Measurements from ENCODE around the gene BCL2L1.

BCL2L1 gene

GRCh38 chr20:31691646-31692275 is 30.9 kb downstream of the BCL2L1 start:
- DNase-seq, result no peak

DNA sequence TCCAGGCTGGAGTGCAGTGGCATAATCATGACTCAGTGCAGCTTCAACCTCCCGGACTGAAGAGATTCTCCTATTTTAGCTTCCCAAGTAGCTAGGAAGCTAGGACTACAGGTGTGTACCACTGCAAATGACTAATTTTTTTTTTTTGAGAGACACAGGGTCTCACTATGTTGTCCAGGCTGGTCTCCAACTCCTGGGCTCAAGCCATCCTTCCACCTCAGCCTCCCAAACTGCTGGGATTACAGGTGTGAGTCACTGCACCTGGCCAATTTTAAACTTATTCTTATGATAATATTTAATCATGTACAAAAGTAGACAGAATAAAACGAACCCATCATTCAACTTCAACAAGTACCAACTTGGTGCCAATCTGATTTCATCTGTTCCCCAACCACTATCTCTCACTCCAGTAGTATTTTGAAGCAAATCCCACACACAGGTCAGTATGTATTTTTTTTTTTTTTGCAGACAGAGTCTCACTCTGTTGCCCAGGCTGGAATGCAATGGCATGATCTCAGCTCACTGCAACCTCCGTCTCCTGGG is 32.5 kb downstream of the BCL2L1 start:
- DNase-seq, result no peak

GRCh38 chr20:31689141-31689540 is 33.5 kb downstream of the BCL2L1 start:
- no peak for DNase-seq

DNA sequence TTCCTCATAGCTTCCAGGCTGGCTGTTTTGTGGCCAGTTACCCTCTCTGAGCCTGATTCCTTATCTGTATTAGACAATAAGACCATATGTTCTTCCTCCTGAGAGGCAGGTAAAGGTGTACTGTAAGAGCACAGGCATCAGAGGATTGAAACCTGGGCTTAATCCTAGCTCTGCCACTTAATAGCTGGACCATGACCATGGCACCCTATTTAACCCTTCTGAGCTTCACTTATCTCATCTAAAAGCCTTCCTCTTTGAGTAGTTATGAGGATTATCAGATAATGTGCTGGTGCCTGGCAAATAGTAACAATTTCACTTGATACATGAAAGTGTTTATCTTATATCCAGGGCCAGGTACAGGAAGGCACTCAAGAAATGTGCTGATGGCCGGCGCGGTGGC is 34.9 kb downstream of the BCL2L1 start:
- no peak for DNase-seq

DNA sequence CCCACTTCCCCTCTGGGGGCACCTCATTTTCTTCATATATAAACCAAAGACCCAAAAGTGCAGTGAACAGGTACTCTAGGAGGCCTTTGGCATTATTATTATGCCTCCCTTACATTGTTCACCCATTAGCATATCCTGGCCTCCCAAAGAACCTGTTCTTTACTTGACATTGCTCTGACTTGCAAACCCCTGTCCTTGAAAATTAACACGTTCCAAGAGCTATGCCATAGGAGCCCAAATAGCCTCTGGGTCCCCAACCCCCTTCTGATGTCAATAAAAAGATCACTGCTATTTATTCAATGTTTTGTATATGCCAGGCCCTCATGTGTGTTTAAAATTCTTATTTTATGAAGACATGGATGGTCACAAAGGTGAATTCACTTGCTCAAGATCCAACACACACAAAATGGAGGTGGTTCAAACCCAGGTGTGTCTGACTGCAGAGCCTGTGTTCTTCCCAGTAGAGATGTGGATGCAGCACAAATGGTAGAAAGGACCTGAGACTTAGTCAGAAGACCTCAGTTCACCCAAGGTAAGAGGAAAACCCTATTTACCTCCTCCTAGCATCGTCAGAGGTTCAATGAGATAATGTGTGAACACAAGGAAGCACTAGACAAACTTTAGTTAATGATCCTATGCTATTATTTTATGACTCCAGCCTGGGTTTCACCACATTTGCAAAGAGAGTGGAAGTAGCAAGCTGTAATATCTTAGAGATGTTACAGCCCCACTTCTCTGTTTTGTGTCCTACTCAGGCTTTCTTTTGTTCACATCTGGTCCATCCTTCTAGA is 36.6 kb downstream of the BCL2L1 start:
- DNase-seq, result peak; percentile 17

- peak; percentile 53 for DNase-seq
Observed at GRCh38 chr20:31684153-31685015, 38.3 kb downstream of the BCL2L1 start.

- DNase-seq, result no peak
Observed at GRCh38 chr20:31682927-31683326, 39.7 kb downstream of the BCL2L1 start.

- DNase-seq, result no peak
Observed at GRCh38 chr20:31682352-31682751, 40.3 kb downstream of the BCL2L1 start.

DNA sequence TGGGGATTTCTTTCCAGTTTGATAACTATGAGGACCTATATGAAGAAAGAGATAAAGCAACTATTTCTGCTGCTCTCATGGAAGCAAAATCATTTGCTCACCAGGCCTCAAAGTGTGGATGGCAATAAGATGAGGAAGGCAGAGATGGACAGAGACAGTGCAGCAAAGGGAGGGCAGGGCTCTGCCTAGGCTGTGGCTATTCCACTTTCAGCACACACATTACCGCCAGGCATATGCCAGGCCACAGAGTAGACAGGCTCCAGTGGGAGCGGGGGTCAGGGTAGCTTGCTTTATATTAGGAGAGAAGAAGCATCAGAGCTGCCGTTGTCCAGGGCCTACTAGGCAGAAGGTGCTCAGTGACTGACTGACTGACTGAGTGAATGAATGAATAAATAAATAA is 40.9 kb downstream of the BCL2L1 start:
- no peak for DNase-seq

DNA sequence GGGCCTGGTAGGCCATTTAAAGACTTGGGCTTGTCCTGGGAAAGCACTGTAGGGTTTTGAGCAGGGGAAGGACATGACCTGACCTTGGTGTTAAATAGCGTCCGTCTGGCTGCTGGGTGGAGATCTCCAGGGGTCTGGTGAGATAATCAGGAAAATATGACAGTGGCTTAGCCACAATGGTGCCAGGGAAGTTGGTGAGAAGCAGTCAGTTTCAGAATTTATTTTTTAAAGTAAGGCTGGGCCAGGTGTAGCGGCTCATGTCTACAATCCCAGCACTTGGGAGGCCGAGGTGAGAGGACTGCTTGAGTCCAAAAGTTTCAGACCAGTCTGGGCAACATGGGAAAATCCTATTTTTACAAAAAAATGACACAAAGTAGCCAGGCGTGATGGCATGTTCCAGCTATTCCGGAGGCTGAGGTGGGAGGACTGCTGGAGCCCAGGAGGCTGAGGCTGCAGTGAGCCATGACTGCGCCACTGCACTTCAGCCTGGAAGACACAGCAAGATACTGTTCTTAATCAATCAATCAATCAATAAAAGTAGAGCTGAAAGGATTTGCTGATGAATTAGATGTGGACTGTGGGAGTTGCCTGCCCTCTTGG is 41.4 kb downstream of the BCL2L1 start:
- DNase-seq, result no peak

DNA sequence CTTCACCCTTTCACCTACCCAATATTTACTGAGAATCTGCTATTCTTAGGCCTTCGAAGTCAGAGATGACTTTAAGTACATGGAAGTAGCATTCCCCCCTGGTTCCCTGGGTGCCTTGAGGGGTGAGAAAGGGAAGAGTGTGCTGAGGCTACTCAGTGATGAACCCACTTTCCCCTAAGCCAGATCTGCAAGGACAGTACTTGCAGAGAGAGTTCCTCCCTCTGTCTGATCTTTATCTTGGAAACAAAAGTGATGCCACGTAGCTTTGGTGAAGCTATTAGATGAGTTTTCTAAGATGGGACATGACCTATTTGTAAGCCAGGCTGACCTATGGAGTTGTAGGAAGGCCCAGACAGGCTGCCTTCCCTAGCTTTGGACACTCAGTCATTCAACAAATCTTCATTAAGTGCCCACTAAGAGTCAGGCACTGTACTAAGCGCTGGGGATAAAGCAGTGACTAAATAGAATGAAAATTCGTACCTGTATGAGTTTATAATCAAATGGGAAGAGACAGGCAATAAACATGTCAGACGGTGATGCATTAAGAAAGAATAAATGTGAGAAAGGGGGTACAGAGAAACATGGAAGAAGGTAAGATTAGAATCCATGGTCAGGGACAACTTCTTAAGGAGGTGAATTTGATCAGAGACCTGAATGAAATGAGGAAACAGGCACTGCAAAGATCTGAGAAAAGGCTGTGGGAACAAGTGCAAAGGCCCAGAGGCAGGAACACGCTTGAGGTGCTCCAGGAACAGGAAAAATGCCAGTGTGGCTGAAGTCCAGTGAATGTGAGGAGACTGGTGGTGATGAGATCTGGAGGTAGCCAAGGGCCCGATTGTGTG is 42.2 kb downstream of the BCL2L1 start:
- no peak for DNase-seq

GRCh38 chr20:31679357-31680285 is 43.0 kb downstream of the BCL2L1 start:
- no peak for DNase-seq

DNA sequence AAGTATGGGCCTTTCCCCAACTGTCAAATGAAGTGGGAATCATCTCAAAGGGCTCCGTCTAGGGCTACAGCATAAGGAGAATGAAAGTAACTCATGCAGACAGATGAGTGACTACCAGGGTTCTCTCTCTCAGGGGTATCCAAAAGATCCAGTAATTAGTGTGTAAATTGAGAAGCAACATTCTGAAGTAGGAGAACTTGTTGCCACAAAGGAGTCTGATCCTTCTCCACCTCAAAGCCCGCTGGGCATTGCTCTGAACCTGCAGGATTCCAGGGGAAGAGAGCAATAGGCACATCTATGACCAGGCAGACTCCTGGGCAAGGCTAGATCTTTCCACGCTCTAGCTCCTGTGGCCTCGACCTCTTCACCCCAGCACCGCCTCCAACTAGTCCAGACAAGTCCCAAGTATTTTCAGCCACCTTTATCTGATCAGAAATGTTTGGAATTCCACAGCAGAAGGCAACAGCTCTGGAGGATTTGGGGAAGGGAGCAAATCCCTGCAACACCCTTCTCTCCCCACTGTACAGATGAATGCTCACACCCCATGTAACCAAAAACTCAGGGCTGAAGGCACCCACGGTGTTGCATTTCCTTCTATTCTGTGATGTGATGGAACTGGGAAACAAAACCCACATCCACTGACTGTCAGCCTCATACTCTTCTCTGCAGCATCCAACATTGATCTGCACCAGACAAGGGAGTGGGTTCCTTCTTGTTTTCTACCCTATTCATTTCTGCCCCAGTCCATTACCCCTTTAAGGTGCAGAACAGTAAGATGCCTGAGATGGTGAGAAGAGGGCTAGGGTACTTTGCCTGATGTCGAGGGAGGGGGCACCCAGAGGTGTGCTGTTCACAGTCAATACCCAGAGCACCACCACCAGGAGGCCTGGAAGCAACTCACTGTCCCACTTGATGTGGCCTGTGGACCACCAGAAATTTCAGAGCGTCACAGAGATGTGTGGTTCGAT is 44.0 kb downstream of the BCL2L1 start:
- no peak for DNase-seq

- DNase-seq, result no peak
Observed at GRCh38 chr20:31677553-31678260, 45.0 kb downstream of the BCL2L1 start.

GRCh38 chr20:31676609-31676989 is 46.1 kb downstream of the BCL2L1 start:
- no peak for DNase-seq

DNA sequence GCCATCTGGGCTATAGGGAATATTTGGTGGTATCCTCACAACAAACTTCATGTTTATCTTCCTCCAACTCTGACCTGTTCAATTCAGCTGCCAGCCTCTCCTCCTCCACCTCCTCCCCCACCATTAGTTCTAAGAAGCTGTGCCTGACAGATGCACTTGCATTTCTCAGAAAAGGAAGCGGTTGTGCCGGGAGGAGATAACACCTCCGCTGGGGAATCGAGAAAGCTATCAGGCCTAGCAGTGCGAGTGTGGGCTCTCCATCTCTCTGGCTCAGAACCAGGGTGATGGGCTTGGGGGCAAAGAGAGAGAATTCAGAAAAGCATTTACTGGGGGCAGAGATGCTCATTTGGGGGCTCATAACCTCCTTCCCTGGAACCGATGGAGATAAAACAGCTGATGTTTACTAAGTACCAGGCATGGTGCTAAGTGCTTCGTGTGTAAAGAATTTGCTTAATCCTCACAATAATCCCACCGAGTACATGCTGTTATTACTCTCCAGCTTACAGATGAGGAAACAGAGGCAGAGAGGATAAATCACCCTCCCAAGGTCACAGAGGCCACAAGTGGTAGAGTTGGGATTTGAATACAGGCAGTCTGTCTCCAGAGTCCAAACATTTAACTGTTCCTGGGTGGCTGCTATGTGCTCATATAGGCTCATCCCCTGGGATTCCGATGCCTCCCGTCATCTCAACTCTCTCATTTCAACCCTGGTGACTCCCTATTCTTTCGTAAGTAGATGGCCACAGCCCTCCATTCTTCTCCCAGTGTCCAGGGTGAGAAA is 46.6 kb downstream of the BCL2L1 start:
- DNase-seq, result peak; percentile 85

GRCh38 chr20:31674895-31675827 is 47.5 kb downstream of the BCL2L1 start:
- peak; percentile 96 for DNase-seq

Measured in MV-4-11 (cell line).